ENCODE data around the gene KCNT1.

The KCNT1 gene

GRCh38 chr9:135689011-135689410 is 13.0 kb upstream of the KCNT1 start:
- Mint-ChIP-seq H3K27ac (no peak overlapping the region), H3K4me1 (no peaks in the 10 kb centered on the region), H3K4me3 (no peak overlapping the region), H3K36me3 (no peaks in the 10 kb centered on the region), H3K9me3 (no peaks in the 10 kb centered on the region)
- ATAC-seq (no peak), DNase-seq (ENCODE audit: low spot score in 2 of 2) (no peak)

GRCh38 chr9:135690836-135691570 is 11.0 kb upstream of the KCNT1 start:
- no peaks in the 10 kb centered on the region for H3K36me3 Mint-ChIP-seq
- H3K4me1 Mint-ChIP-seq, result no peaks in the 10 kb centered on the region
- H3K4me3 Mint-ChIP-seq, result no peak overlapping the region
- no peak overlapping the region for H3K27ac Mint-ChIP-seq
- ATAC-seq (no peak), DNase-seq (ENCODE audit: low spot score in 2 of 2) (no peak)
- no peaks in the 10 kb centered on the region for H3K9me3 Mint-ChIP-seq

- ATAC-seq (no peak), DNase-seq (ENCODE audit: low spot score in 2 of 2) (no peak)
- H3K27ac Mint-ChIP-seq, result no peak overlapping the region
- no peak overlapping the region for H3K4me3 Mint-ChIP-seq
- H3K4me1 Mint-ChIP-seq, result no peaks in the 10 kb centered on the region
- H3K36me3 Mint-ChIP-seq, result no peaks in the 10 kb centered on the region
- no peaks in the 10 kb centered on the region for H3K9me3 Mint-ChIP-seq
Measured at GRCh38 chr9:135692410-135692809, 9.6 kb upstream of the KCNT1 start.

- DNase-seq (ENCODE audit: low spot score in 2 of 2), result no peak
- no peaks in the 10 kb centered on the region for H3K9me3 Mint-ChIP-seq
- no peaks in the 10 kb centered on the region for H3K36me3 Mint-ChIP-seq
- no peak overlapping the region for H3K27ac Mint-ChIP-seq
- no peak for ATAC-seq
- no peaks in the 10 kb centered on the region for H3K4me1 Mint-ChIP-seq
- H3K4me3 Mint-ChIP-seq, result no peak overlapping the region
Measured at GRCh38 chr9:135693265-135693664, 8.7 kb upstream of the KCNT1 start.

GRCh38 chr9:135693771-135694170 is 8.2 kb upstream of the KCNT1 start:
- Mint-ChIP-seq H3K4me3 (no peak overlapping the region), H3K27ac (no peak overlapping the region), H3K36me3 (no peaks in the 10 kb centered on the region)

GRCh38 chr9:135694414-135694813 is 7.6 kb upstream of the KCNT1 start:
- H3K4me3 Mint-ChIP-seq, result no peak overlapping the region
- no peaks in the 10 kb centered on the region for H3K9me3 Mint-ChIP-seq
- no peak for DNase-seq (ENCODE audit: low spot score in 2 of 2)
- no peak for ATAC-seq
- H3K4me1 Mint-ChIP-seq, result no peaks in the 10 kb centered on the region
- no peaks in the 10 kb centered on the region for H3K36me3 Mint-ChIP-seq
- no peak overlapping the region for H3K27ac Mint-ChIP-seq

More at GRCh38 chr9:135693771-135694170, 8.2 kb upstream of the KCNT1 start:
- ATAC-seq (no peak), DNase-seq (ENCODE audit: low spot score in 2 of 2) (no peak)
- Mint-ChIP-seq H3K4me1 (no peaks in the 10 kb centered on the region), H3K9me3 (no peaks in the 10 kb centered on the region)

- Mint-ChIP-seq H3K4me1 (no peaks in the 10 kb centered on the region), H3K36me3 (no peaks in the 10 kb centered on the region), H3K4me3 (no peak overlapping the region), H3K27ac (no peak overlapping the region), H3K9me3 (no peaks in the 10 kb centered on the region)
- no peak for DNase-seq (ENCODE audit: low spot score in 2 of 2)
- no peak for ATAC-seq
Measured at GRCh38 chr9:135695036-135695435, 6.9 kb upstream of the KCNT1 start.

GRCh38 chr9:135695642-135696041 is 6.3 kb upstream of the KCNT1 start:
- Mint-ChIP-seq H3K9me3 (no peaks in the 10 kb centered on the region), H3K36me3 (no peaks in the 10 kb centered on the region), H3K27ac (no peak overlapping the region), H3K4me1 (no peaks in the 10 kb centered on the region), H3K4me3 (no peak overlapping the region)
- ATAC-seq (no peak), DNase-seq (ENCODE audit: low spot score in 2 of 2) (no peak)

- no peak overlapping the region for H3K4me3 Mint-ChIP-seq
- ATAC-seq (no peak), DNase-seq (ENCODE audit: low spot score in 2 of 2) (no peak)
- H3K9me3 Mint-ChIP-seq, result no peaks in the 10 kb centered on the region
- no peaks in the 10 kb centered on the region for H3K36me3 Mint-ChIP-seq
- H3K4me1 Mint-ChIP-seq, result no peaks in the 10 kb centered on the region
- H3K27ac Mint-ChIP-seq, result no peak overlapping the region
Measured at GRCh38 chr9:135696446-135696845, 5.5 kb upstream of the KCNT1 start.

- Mint-ChIP-seq H3K27ac (no peak overlapping the region), H3K36me3 (no peaks in the 10 kb centered on the region), H3K4me3 (no peak overlapping the region), H3K9me3 (no peaks in the 10 kb centered on the region), H3K4me1 (no peaks in the 10 kb centered on the region)
- ATAC-seq (no peak), DNase-seq (ENCODE audit: low spot score in 2 of 2) (no peak)
Measured at GRCh38 chr9:135697226-135697625, 4.8 kb upstream of the KCNT1 start.

GRCh38 chr9:135698236-135698635 is 3.7 kb upstream of the KCNT1 start:
- Mint-ChIP-seq H3K27ac (no peak overlapping the region), H3K4me1 (no peaks in the 10 kb centered on the region), H3K4me3 (no peak overlapping the region), H3K36me3 (no peaks in the 10 kb centered on the region), H3K9me3 (no peaks in the 10 kb centered on the region)
- DNase-seq (ENCODE audit: low spot score in 2 of 2), result no peak
- ATAC-seq, result no peak

GRCh38 chr9:135698767-135699166 is 3.2 kb upstream of the KCNT1 start:
- no peaks in the 10 kb centered on the region for H3K36me3 Mint-ChIP-seq
- DNase-seq (ENCODE audit: low spot score in 2 of 2) (no peak), ATAC-seq (no peak)
- no peak overlapping the region for H3K4me3 Mint-ChIP-seq
- no peaks in the 10 kb centered on the region for H3K4me1 Mint-ChIP-seq
- no peaks in the 10 kb centered on the region for H3K9me3 Mint-ChIP-seq
- no peak overlapping the region for H3K27ac Mint-ChIP-seq

GRCh38 chr9:135699440-135699839 is 2.5 kb upstream of the KCNT1 start, which contains the start of gene SOHLH1:
TSS of gene SOHLH1 (minus strand) at chr9:135699481. CDS start at chr9:135699467, 14 bp downstream.
- H3K9me3 Mint-ChIP-seq, result no peaks in the 10 kb centered on the region
- no peak for ATAC-seq

GRCh38 chr9:135700525-135700924 is 1.5 kb upstream of the KCNT1 start:
- Mint-ChIP-seq H3K36me3 (no peaks in the 10 kb centered on the region), H3K4me1 (no peaks in the 10 kb centered on the region), H3K9me3 (no peaks in the 10 kb centered on the region), H3K4me3 (no peak overlapping the region), H3K27ac (no peak overlapping the region)
- no peak for ATAC-seq
- DNase-seq (ENCODE audit: low spot score in 2 of 2), result no peak

More at GRCh38 chr9:135699440-135699839, 2.5 kb upstream of the KCNT1 start, which contains the start of gene SOHLH1:
- Mint-ChIP-seq H3K4me1 (no peaks in the 10 kb centered on the region), H3K4me3 (no peak within 1 kb of the TSS), H3K36me3 (no peaks in the 10 kb centered on the region), H3K27ac (no peak within 1 kb of the TSS)
- DNase-seq (ENCODE audit: low spot score in 2 of 2), result no peak

GRCh38 chr9:135701067-135701958 is 672 bp upstream of the KCNT1 start:
- ATAC-seq (peak; percentile 43), DNase-seq (ENCODE audit: low spot score in 2 of 2) (no peak)
- H3K4me3 Mint-ChIP-seq, result no peak overlapping the region
- H3K4me1 Mint-ChIP-seq, result no peaks in the 10 kb centered on the region
- no peak overlapping the region for H3K27ac Mint-ChIP-seq
- H3K9me3 Mint-ChIP-seq, result no peaks in the 10 kb centered on the region
- no peaks in the 10 kb centered on the region for H3K36me3 Mint-ChIP-seq

- Mint-ChIP-seq H3K4me3 (no peak overlapping the region), H3K36me3 (no peaks in the 10 kb centered on the region), H3K4me1 (no peaks in the 10 kb centered on the region), H3K27ac (no peak overlapping the region), H3K9me3 (no peaks in the 10 kb centered on the region)
- ATAC-seq (no peak), DNase-seq (ENCODE audit: low spot score in 2 of 2) (no peak)
Measured at GRCh38 chr9:135703726-135704125, 1.7 kb downstream of the KCNT1 start.
